Measurements from ENCODE around the gene EMP2.
"Not testable (repeated sequence)": the region's sequence is repeated elsewhere in the genome, so short reads cannot be mapped to it uniquely, and the experiment has no call there.

The EMP2 gene

DNA sequence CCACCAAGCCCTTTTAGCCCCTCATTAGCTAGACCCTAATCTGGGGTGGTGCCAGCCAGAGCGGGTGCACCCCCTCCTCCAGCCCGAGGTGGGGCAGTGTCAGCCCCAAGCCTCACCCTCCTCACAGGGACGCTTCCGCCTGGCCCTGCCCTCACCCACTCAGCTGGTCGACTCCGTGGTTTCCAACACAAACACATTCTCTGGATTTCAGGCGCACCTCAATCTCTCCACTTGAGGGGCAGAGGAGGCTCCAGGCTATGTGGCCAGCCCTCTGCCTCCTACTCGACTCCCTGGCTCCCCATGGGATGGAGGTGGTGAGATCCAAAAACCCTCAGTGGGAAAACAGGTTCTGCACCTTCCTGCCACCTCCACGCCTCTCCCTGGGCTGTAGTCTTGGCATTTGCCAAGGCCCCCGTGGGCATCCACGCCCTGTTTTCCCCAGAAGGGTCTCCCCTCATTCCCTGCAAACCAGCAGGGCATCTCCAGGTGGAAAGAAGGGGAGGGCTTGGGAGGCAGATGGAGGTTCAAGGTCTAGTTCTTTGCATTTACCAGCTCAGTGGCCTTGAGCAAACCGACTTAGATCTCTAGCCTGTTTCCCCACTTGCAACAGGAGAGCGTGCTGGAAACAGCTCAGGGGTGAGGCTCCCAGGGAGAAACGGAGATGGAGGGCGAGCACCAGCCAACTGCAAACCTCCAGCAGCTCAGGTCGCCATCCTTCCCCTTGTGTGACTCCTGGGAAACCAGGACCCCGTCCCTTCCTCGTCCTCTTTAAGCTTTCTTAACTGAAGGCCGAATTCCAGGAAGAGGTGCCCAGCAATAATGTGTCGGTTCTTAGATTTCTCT is 1.7 kb downstream of the EMP2 start:
- H3K4me3 ChIP-seq (ENCODE audit: low read depth, low read length): no peak overlapping the region

- no peak overlapping the region for H3K4me3 ChIP-seq (ENCODE audit: low read depth, low read length)
Measured at GRCh38 chr16:10577305-10578202, 2.8 kb downstream of the EMP2 start.

- H3K4me3 ChIP-seq (ENCODE audit: low read depth, low read length): no peak overlapping the region
Measured at GRCh38 chr16:10576390-10577304, 3.8 kb downstream of the EMP2 start.

DNA sequence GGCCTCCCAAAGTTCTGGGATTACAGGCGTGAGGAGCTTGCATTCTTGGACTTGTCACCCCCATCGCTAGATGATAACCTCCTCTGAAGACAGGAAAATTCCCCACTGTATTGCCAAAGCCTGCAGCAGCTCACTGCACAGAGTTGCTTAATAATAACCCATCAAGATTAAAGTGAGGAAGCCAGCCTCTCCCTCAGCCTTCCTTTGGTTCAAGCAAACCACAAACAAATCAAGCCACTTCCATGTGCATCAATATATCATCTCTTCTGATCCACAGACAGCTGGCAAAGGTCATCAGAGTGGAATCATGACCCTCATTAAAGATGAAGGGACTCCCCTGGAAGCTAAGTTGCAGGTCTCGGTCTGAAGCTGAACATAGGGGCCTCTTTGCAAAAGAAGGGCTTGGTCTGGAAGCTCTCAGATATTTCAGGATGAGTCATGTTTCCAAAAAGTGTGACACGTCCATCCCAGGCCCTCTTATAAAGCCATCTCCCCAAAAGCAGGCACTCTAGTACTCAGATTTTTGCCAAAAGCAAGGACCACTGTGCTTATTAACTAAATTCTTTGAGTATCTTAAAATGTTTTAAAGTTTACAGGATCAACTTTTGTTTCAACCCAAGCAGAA is 4.8 kb downstream of the EMP2 start:
- no peak overlapping the region for H3K4me3 ChIP-seq (ENCODE audit: low read depth, low read length)

GRCh38 chr16:10572611-10573010 is 7.8 kb downstream of the EMP2 start:
- H3K4me3 ChIP-seq (ENCODE audit: low read depth, low read length): no peak overlapping the region

DNA sequence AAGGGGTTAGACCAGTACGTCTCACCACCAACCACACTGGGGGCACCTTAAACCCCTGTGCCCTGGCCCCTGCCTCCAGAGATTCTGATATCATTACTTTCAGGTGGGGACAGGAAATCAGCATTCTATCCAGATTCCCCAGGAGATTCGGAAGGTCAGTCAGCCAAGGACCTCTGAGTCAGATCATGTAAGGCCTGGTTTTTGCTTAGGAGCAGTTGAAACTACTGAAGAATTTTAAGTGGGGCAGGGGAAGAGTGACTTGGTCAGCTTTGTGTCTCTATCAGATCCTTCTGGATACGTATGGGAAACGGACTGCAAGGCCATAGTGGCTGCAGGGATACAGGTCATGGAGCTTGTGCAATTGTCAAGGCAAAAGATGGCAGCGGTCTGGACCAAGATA is 9.0 kb downstream of the EMP2 start:
- no peak overlapping the region for H3K4me3 ChIP-seq (ENCODE audit: low read depth, low read length)

- H3K4me3 ChIP-seq (ENCODE audit: low read depth, low read length): no peak overlapping the region
Measured at GRCh38 chr16:10569621-10570020, 10.8 kb downstream of the EMP2 start.

- H3K4me3 ChIP-seq (ENCODE audit: low read depth, low read length): no peak overlapping the region
Measured at GRCh38 chr16:10566613-10567012, 13.8 kb downstream of the EMP2 start.

GRCh38 chr16:10565167-10565566 is 15.2 kb downstream of the EMP2 start:
- no peak overlapping the region for H3K4me3 ChIP-seq (ENCODE audit: low read depth, low read length)

- no peak overlapping the region for H3K4me3 ChIP-seq (ENCODE audit: low read depth, low read length)
Measured at GRCh38 chr16:10564591-10564990, 15.8 kb downstream of the EMP2 start.

DNA sequence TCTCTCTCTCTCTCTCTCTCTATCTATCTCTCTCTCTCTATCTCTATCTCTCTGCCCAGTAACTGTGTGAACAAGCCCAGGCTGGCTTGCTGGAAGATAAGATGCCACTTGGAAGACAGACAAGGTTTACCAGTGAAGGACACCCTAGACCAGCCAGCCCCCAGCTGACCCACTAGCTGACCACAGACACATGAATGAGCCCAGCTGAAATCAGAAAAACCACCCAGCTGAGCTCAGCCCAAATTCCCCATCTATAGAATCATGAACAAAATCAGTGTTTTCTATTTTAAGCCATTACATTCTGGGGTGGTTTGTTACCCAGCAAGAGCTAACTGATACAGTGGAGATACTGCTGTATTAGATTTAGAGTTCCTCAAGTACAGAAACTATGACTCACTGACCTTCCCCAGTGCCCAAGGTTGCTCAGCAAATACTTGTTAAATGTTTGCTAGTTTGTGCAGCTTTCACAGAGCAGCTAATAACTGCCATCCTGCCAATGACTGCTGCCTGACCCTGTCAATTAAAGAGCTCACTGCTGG is 18.0 kb downstream of the EMP2 start:
- H3K4me3 ChIP-seq (ENCODE audit: low read depth, low read length): no peak overlapping the region

GRCh38 chr16:10561425-10561824 is 19.0 kb downstream of the EMP2 start:
- no peak overlapping the region for H3K4me3 ChIP-seq (ENCODE audit: low read depth, low read length)

DNA sequence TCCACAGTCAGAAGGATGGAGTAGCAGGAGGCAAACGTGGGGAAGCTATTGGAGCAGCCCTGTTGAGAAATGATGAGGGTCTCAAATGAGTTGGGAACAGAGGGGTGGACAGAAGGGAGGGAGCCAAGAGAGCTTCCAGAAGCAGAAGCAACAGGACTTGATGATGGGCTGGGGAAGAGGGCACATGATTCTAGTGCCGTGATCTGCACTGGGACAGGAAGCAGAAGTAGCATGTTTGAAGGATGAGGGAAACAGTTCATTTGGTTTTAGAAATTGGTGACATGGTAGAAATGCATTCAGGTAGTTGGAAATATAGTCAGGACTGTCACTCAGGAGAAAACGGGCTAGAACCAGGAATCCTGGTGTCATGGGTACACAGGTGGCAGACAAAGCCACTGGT is 19.4 kb downstream of the EMP2 start:
- no peak overlapping the region for H3K4me3 ChIP-seq (ENCODE audit: low read depth, low read length)

DNA sequence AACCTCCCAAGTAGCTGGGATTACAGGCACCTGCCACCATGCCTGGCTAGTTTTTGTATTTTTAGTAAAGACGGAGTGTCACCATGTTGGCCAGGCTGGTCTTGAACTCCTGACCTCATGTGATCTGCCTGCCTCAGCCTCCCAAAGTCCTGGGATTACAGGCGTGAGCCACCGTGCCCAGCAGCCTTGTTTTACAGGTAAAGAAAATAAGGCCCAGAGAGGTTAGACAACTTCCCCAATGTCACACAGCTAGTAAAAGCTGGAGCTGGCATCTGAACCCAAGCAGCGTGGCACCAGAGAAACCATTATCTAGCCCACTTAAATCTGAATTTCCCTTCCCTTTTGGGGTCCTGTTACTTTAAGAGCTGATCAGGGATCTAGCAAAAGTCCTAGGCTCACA is 20.6 kb downstream of the EMP2 start:
- H3K4me3 ChIP-seq (ENCODE audit: low read depth, low read length): not testable (repeated sequence)

DNA sequence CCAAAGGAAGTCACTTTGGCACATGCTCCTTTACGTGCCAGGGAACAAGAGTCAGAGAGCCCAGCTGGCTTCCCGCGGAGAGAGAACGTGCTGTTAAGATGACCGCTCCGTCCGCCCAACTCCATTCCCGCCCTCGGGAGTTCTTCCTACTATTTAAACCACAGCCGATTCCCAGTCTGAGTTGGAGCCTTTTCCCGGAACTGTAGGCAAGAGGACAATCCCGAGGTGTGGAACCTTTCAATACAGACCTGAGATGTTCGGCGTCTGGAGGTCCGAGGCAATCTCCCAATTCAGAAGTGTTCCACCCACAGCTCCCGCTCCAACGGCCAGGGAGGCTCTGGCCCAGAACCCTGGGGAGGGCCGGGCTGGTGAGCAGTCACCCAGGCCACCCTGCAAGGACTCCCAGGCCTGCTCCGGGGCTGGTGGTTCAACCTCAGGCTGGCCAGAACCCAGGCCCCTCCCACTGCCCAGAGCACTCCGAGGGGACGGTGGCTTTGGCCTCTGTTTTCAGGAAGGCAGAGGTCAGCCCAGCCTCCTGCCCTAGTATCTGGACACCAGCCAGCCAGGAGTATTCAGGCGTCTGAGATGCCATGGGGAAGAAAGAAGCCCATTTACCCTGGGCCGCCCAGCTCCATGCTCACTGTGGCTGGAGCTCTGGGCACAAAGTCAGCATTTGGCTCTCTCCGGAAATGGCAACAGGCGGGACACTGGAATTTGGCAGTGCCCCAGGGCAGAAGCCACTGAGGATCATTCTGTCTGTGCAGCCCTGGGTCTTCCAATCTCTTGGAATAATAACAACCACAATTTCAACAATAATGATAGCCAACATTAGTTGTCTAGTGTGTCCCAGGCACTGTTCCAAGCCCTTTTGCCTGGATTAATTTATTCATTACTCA is 21.4 kb downstream of the EMP2 start:
- no peak overlapping the region for H3K4me3 ChIP-seq (ENCODE audit: low read depth, low read length)

DNA sequence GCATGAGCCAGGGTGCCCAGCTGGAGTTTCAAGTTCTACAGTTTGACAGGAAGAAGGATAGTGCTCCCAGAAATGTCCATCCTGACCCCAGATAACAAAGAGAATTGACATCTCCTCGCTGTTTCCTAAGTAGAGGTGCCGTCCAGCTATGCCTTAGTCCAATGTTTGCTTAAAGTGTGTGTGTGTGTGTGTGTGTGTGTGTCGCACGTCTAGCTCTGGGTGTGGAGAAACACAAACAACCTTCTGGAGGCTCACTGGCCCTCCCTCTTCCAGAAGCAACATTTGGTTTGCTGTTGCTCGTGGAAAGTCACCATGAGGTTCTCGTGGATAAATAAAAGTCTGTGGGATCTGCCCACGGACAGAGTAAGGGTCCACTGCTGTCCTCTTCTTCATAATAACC is 22.1 kb downstream of the EMP2 start:
- no peak overlapping the region for H3K4me3 ChIP-seq (ENCODE audit: low read depth, low read length)

DNA sequence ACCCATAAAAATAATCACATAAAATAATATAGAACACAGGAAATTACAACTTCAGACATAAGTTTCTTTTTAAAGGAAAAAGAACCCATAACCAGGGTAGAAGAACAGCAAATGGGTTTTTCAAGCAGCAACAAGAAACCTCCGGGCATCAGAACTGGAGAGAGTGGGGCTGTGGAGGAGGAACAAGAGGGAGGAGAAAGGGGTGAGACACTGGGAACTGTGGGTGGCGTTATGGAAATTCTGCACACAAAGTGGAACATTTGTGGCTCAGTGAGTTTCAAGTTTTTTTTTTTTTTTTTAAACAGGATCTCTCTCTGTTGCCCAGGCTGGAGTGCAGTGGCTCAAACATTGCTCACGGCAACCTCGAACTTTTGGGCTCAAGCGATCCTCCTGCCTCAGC is 22.6 kb downstream of the EMP2 start:
- H3K4me3 ChIP-seq (ENCODE audit: low read depth, low read length): no peak overlapping the region

DNA sequence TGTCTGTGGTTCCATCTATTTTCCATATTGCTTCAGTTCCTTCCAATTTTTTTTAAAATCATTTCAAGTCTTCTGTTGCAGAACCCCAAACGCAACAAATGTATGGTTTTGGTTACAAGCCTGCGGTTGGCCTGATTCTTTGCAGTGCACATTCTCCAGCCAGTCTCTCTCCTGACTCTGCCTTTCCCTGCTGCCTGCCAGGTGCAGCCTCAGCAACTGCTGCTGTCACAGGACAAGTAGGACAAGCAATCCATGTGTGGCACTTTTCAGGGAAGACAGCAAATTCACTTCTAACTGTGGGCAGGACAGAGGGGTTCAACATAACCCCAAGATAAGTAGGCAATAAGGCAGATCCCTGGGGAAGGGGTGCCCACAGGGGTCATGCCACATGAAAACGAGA is 24.2 kb downstream of the EMP2 start:
- H3K4me3 ChIP-seq (ENCODE audit: low read depth, low read length): no peak overlapping the region

DNA sequence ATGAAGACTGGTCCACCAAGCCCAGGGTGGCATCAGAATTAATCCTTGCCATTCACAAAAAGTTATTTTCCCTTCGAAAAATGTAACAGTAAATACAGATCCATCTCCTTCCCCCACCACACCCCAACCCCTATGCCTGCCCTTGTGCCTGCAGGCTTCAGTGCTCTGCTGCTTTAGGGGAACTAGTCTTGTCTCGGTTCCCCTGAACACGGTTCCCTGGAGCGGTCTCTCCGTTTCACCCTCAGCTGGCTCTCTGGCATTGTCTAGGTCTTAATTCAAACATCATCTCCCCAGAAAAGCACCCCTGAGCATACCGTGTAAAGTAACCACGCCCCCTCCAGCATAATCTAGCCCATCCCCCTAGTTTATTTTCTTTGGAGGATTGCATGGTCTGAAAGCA is 25.8 kb downstream of the EMP2 start:
- no peak overlapping the region for H3K4me3 ChIP-seq (ENCODE audit: low read depth, low read length)

Measured in iPS-11a (cell line).